B cell (primary cell): ENCODE results near the gene LITAFD.

Source experiments
- EZH2 ChIP-seq: IDR thresholded peaks from 2 replicates; pipeline ENCODE4 v1.6.1; 2012; ENCODE audit warnings: borderline replicate concordance, low read depth, mild to moderate bottlenecking, moderate library complexity, low read length; ENCODE audit not compliant: insufficient read depth, poor library complexity, severe bottlenecking
- TF ChIP-seq, protein P1 (sequence below): fragments of 200-600 bp; IDR thresholded peaks from one replicate; pipeline ENCODE4 v1.8.0; 2022; ENCODE audit warnings: antibody characterized with exemption, mild to moderate bottlenecking

GRCh38 chr16:8852534-8852933, 29.6 kb upstream of the LITAFD start:
- TF ChIP-seq, protein P1, sequence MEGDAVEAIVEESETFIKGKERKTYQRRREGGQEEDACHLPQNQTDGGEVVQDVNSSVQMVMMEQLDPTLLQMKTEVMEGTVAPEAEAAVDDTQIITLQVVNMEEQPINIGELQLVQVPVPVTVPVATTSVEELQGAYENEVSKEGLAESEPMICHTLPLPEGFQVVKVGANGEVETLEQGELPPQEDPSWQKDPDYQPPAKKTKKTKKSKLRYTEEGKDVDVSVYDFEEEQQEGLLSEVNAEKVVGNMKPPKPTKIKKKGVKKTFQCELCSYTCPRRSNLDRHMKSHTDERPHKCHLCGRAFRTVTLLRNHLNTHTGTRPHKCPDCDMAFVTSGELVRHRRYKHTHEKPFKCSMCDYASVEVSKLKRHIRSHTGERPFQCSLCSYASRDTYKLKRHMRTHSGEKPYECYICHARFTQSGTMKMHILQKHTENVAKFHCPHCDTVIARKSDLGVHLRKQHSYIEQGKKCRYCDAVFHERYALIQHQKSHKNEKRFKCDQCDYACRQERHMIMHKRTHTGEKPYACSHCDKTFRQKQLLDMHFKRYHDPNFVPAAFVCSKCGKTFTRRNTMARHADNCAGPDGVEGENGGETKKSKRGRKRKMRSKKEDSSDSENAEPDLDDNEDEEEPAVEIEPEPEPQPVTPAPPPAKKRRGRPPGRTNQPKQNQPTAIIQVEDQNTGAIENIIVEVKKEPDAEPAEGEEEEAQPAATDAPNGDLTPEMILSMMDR: no peak
- TF ChIP-seq EZH2: no peak
